SK-N-SH (cell line): ENCODE measurements around the gene ZC3H18. TPM values are rescaled to one million over a fixed set of nuclear protein-coding genes. Genes with fewer than 3 reads are reported as not detected.

ENCODE experiments used
- CTCF ChIA-PET: fragments of 300-600, 350-600 bp; formaldehyde crosslinking; extraction: SDS; loops from one replicate; lab custom pipeline; 2021; lab: Yijun Ruan, JAX
- POLR2A ChIA-PET: fragments of 350-600 bp; sonication (Branson Sonifier 250); formaldehyde crosslinking; extraction: SDS; loops from one replicate; lab custom pipeline; 2020; ENCODE audit warnings: antibody characterized with exemption, inconsistent platforms; lab: Yijun Ruan, JAX
- DNase-seq: peaks from one replicate; pipeline ENCODE4 v3.0.0; 2012
- H2AFZ ChIP-seq: fragments of 200-600 bp; sonication (generic); 2 replicates; pipeline ENCODE4 v1.8.1; 2016; ENCODE audit warnings: antibody characterized with exemption, mild to moderate bottlenecking, low read depth
- H3F3A ChIP-seq: fragments of 200-600 bp; sonication (generic); replicated peaks from 2 replicates; pipeline ENCODE3; 2016; ENCODE audit warnings: antibody characterized with exemption, mild to moderate bottlenecking; ENCODE audit not compliant: insufficient read depth
- H3K27ac ChIP-seq, 2 experiments: fragments of 200-500 bp in 1 of 2; fragments of 200-600 bp in 1 of 2; sonication (Bioruptor generic) in 1 of 2; sonication (generic), shearing (Covaris generic) in 1 of 2; 2 replicates each; pipeline versions ENCODE4 v1.5.1 to v1.6.1; 2014 to 2016; ENCODE audit warnings: low read depth in 2 of 2, inconsistent platforms in 1 of 2, low read length in 1 of 2, mild to moderate bottlenecking in 1 of 2, mixed read lengths in 1 of 2
- H3K27me3 ChIP-seq: fragments of 200-600 bp; sonication (generic), shearing (Covaris generic); 2 replicates; pipeline ENCODE4 v1.6.1; 2016; ENCODE audit warnings: mixed run types; ENCODE audit not compliant: insufficient read depth
- H3K36me3 ChIP-seq, 2 experiments: fragments of 200-500 bp in 1 of 2; fragments of 200-600 bp in 1 of 2; sonication (Bioruptor generic) in 1 of 2; sonication (generic) in 1 of 2; replicated peaks in 1 of 2; 2 replicates each; pipeline versions ENCODE3 to v1.5.1; 2014 to 2016; ENCODE audit warnings: low read length in 1 of 2, mild to moderate bottlenecking in 1 of 2; ENCODE audit not compliant: insufficient read depth in 2 of 2, control insufficient read depth in 1 of 2
- H3K4me1 ChIP-seq, 2 experiments: fragments of 200-500 bp in 1 of 2; fragments of 200-600 bp in 1 of 2; sonication (Bioruptor generic) in 1 of 2; sonication (generic), shearing (Covaris generic) in 1 of 2; 2 replicates each; pipeline versions ENCODE4 v1.5.1 to v1.6.1; 2014 to 2016; ENCODE audit warnings: low read depth in 1 of 2, low read length in 1 of 2, mixed run types in 1 of 2; ENCODE audit not compliant: insufficient read depth in 2 of 2, control insufficient read depth in 1 of 2
- H3K4me2 ChIP-seq: fragments of 200-600 bp; sonication (generic), shearing (Covaris generic); 2 replicates; pipeline ENCODE4 v1.6.1; 2017; ENCODE audit warnings: mixed run types
- H3K4me3 ChIP-seq, 2 experiments: fragments of 200-500 bp in 1 of 2; fragments of 200-600 bp in 1 of 2; sonication (Bioruptor generic) in 1 of 2; sonication (generic), shearing (Covaris generic) in 1 of 2; 2 replicates each; pipeline versions ENCODE4 v1.5.1 to v1.8.1; 2014 to 2016; ENCODE audit warnings: low read depth in 2 of 2, inconsistent platforms in 1 of 2, low read length in 1 of 2, mild to moderate bottlenecking in 1 of 2, mixed read lengths in 1 of 2, moderate library complexity in 1 of 2
- H3K79me2 ChIP-seq: fragments of 200-600 bp; sonication (generic); 2 replicates; pipeline ENCODE4 v1.8.1; 2017; ENCODE audit warnings: mild to moderate bottlenecking; ENCODE audit not compliant: insufficient read depth
- H3K9ac ChIP-seq: fragments of 200-600 bp; sonication (generic); 2 replicates; pipeline ENCODE4 v1.6.1; 2017; ENCODE audit warnings: mixed run types
- H3K9me2 ChIP-seq: fragments of 200-600 bp; sonication (generic); 2 replicates; pipeline ENCODE4 v1.6.1; 2017; ENCODE audit warnings: mixed run types
- H3K9me3 ChIP-seq: fragments of 200-600 bp; sonication (generic); 2 replicates; pipeline ENCODE4 v1.6.1; 2017; ENCODE audit warnings: mixed run types, mild to moderate bottlenecking, moderate library complexity
- H4K20me1 ChIP-seq: fragments of 200-600 bp; sonication (generic); 2 replicates; pipeline ENCODE4 v1.6.1; 2017; ENCODE audit warnings: mild to moderate bottlenecking, mixed run types; ENCODE audit not compliant: insufficient read depth
- CHD2 ChIP-seq: fragments of 150-350 bp; IDR thresholded peaks from 2 replicates; pipeline ENCODE4 v1.6.1; 2018; ENCODE audit warnings: low read length; ENCODE audit not compliant: partially characterized antibody
- ELF1 ChIP-seq: IDR thresholded peaks from 2 replicates; pipeline ENCODE4 v1.4.0; 2012
- GABPA ChIP-seq: IDR thresholded peaks from 2 replicates; pipeline ENCODE4 v1.4.0; 2012; ENCODE audit warnings: low read depth, mild to moderate bottlenecking
- MAX ChIP-seq: IDR thresholded peaks from 2 replicates; pipeline ENCODE4 v1.4.0; 2012; ENCODE audit warnings: low read depth
- MEF2A ChIP-seq: IDR thresholded peaks from 2 replicates; pipeline ENCODE4 v1.4.0; 2012; ENCODE audit warnings: low read depth, borderline replicate concordance
- MXI1 ChIP-seq: IDR thresholded peaks from 2 replicates; pipeline ENCODE4 v1.6.1; 2012; ENCODE audit warnings: mild to moderate bottlenecking, low read depth, low read length, improper control_type of control experiment
- NFIC ChIP-seq: IDR thresholded peaks from 2 replicates; pipeline ENCODE4 v1.4.0; 2012; ENCODE audit warnings: borderline replicate concordance
- PBX3 ChIP-seq: IDR thresholded peaks from 2 replicates; pipeline ENCODE4; 2012
- POLR2AphosphoS5 ChIP-seq: IDR thresholded peaks from 2 replicates; pipeline ENCODE4 v1.6.1; 2012; ENCODE audit warnings: low read depth, low read length
- REST ChIP-seq: IDR thresholded peaks from 2 replicates; pipeline ENCODE4 v1.6.1; 2012; ENCODE audit warnings: mild to moderate bottlenecking, low read depth, low read length, moderate library complexity
- RFX5 ChIP-seq: IDR thresholded peaks from 2 replicates; pipeline ENCODE4 v1.6.1; 2012; ENCODE audit warnings: mild to moderate bottlenecking, improper control_type of control experiment, low read length
- RXRA ChIP-seq: IDR thresholded peaks from 2 replicates; pipeline ENCODE4 v1.4.0; 2012; ENCODE audit warnings: low read depth, mild to moderate bottlenecking, borderline replicate concordance
- SMC3 ChIP-seq: IDR thresholded peaks from 2 replicates; pipeline ENCODE4 v1.6.1; 2012; ENCODE audit warnings: low read depth, low read length, improper control_type of control experiment
- TAF1 ChIP-seq: IDR thresholded peaks from 2 replicates; pipeline ENCODE4 v1.6.1; 2012; ENCODE audit warnings: low read depth, mild to moderate bottlenecking, low read length, moderate library complexity, borderline replicate concordance
- TEAD4 ChIP-seq: IDR thresholded peaks from 2 replicates; pipeline ENCODE4 v1.4.0; 2012; ENCODE audit warnings: mild to moderate bottlenecking, borderline replicate concordance; ENCODE audit not compliant: insufficient read depth
- USF2 ChIP-seq: fragments of 150-350 bp; IDR thresholded peaks from 2 replicates; pipeline ENCODE4 v1.6.1; 2017; ENCODE audit warnings: antibody characterized with exemption, low read length, low read depth, borderline replicate concordance
- WGBS: methylation state at CpG from one replicate; pipeline ENCODE4 v1.1.6; 2017; ENCODE audit warnings: low lambda C conversion rate; 5-methylcytosine and 5-hydroxymethylcytosine counted together
- polyA plus RNA-seq, 3 experiments: library from polyadenylated mRNA; depleted of rRNA; stranded (reverse); fragments of >200 nt; gene quantifications; 2 replicates each; pipeline ENCODE4 v1.2.3, GENCODE V29; 2012

Gene ZC3H18
- polyA plus RNA-seq, 1 of the 3 experiments (the other 2 are of a cell fraction), result 32.7 TPM

GRCh38 chr16:88630433-88630832 lies 60.2 kb downstream of the ZC3H18 start:
- no peaks in the 10 kb centered on the region for H3K79me2 ChIP-seq
- no peak overlapping the region for H3K4me3 ChIP-seq
- TF ChIP-seq TAF1 (no peak), POLR2AphosphoS5 (no peak), GABPA (no peak)
- H3K27me3 ChIP-seq, result no peaks in the 10 kb centered on the region
- no peaks in the 10 kb centered on the region for H3K9me2 ChIP-seq
- H3K36me3 ChIP-seq, result peaks cover 12 to 51% of the 10 kb centered on the region in 2 experiments
- H3K27ac ChIP-seq, result no peak overlapping the region
- H3K9me3 ChIP-seq, result no peaks in the 10 kb centered on the region
- peaks cover 3% of the 10 kb centered on the region for H3F3A ChIP-seq
- no peak overlapping the region for H3K4me2 ChIP-seq
- H2AFZ ChIP-seq, result no peak overlapping the region
- no peak overlapping the region for H3K9ac ChIP-seq
- no peaks in the 10 kb centered on the region for H4K20me1 ChIP-seq
- CTCF ChIA-PET, result interaction anchor here (1.1 kb wide), 1 partner anchor 27 kb away, joined by 3 read pairs; no protein-coding TSS in a partner anchor
- no peak for DNase-seq
- 92% methylated on average over 5 of the region's 12 CpGs for WGBS
- no peaks in the 10 kb centered on the region for H3K4me1 ChIP-seq
- POLR2A ChIA-PET, result no interaction called here

- TF ChIP-seq CHD2 (no peak), SMC3 (no peak), POLR2AphosphoS5 (no peak), MXI1 (no peak), REST (no peak), NFIC (no peak), MAX (no peak), TEAD4 (no peak), RFX5 (no peak), USF2 (no peak), TAF1 (no peak), PBX3 (no peak), MEF2A (no peak), RXRA (no peak), ELF1 (no peak)
- Histone ChIP-seq H3K4me3 (no peak overlapping the region), H3K27ac (no peak overlapping the region), H3K4me1 (no peaks in the 10 kb centered on the region), H3K9me2 (no peaks in the 10 kb centered on the region), H3K9me3 (no peaks in the 10 kb centered on the region), H3K9ac (no peak overlapping the region), H2AFZ (no peak overlapping the region), H4K20me1 (no peaks in the 10 kb centered on the region), H3K79me2 (no peaks in the 10 kb centered on the region), H3K4me2 (no peak overlapping the region), H3K36me3 (peaks cover 9 to 49% of the 10 kb centered on the region in 2 experiments), H3K27me3 (no peaks in the 10 kb centered on the region), H3F3A (peaks cover 3% of the 10 kb centered on the region)
- POLR2A ChIA-PET, result no interaction called here
- no peak for DNase-seq
- CTCF ChIA-PET, result no interaction called here
- 93% methylated on average over 16 of the region's 23 CpGs for WGBS
These were observed 60.7 kb downstream of the ZC3H18 start for GRCh38 chr16:88630941-88631340.
